Ishikawa (cell line): ENCODE results near the gene CYBA.

Experiments
- CEBPB ChIP-seq: IDR thresholded peaks from 2 replicates; pipeline ENCODE4 v1.6.1; 2012
- CREB1 ChIP-seq: IDR thresholded peaks from 2 replicates; pipeline ENCODE4 v1.6.1; 2012; ENCODE audit warnings: low read depth
- EGR1 ChIP-seq: IDR thresholded peaks from 2 replicates; pipeline ENCODE4 v1.6.1; 2012
- EP300 ChIP-seq: IDR thresholded peaks from 2 replicates; pipeline ENCODE4 v1.6.1; 2012; ENCODE audit warnings: borderline replicate concordance
- FOXM1 ChIP-seq: IDR thresholded peaks from 2 replicates; pipeline ENCODE4 v1.6.1; 2012; ENCODE audit warnings: low read depth, borderline replicate concordance
- MAX ChIP-seq: IDR thresholded peaks from 2 replicates; pipeline ENCODE4 v1.6.1; 2012
- NFIC ChIP-seq: IDR thresholded peaks from 2 replicates; pipeline ENCODE4 v1.6.1; 2012
- RAD21 ChIP-seq: IDR thresholded peaks from 2 replicates; pipeline ENCODE4 v1.6.1; 2012; ENCODE audit warnings: low read depth
- REST ChIP-seq: IDR thresholded peaks from 2 replicates; pipeline ENCODE4 v1.6.1; 2012; ENCODE audit warnings: low read depth, mild to moderate bottlenecking
- TAF1 ChIP-seq: IDR thresholded peaks from 2 replicates; pipeline ENCODE4 v1.6.1; 2012; ENCODE audit warnings: low read depth, mild to moderate bottlenecking
- TCF12 ChIP-seq: IDR thresholded peaks from 2 replicates; pipeline ENCODE4 v1.6.1; 2012; ENCODE audit warnings: low read depth
- TEAD4 ChIP-seq: IDR thresholded peaks from 2 replicates; pipeline ENCODE4 v1.6.1; 2012
- USF1 ChIP-seq: IDR thresholded peaks from 2 replicates; pipeline ENCODE4 v1.6.1; 2012
- YY1 ChIP-seq: IDR thresholded peaks from 2 replicates; pipeline ENCODE4 v1.6.1; 2012; ENCODE audit warnings: low read depth
- ZBTB7A ChIP-seq: IDR thresholded peaks from 2 replicates; pipeline ENCODE4 v1.6.1; 2012; ENCODE audit warnings: low read depth

Gene CYBA

GRCh38 chr16:88681084-88681680 lies 30.3 kb upstream of the CYBA start:
- peak; percentile 39; the same call in 1 of the 2 replicates for TF ChIP-seq RAD21
- no peak for TF ChIP-seq EP300

GRCh38 chr16:88680554-88681083 lies 29.8 kb upstream of the CYBA start:
- no peak for TF ChIP-seq CREB1
- no peak for TF ChIP-seq TEAD4
- no peak for TF ChIP-seq MAX
- no peak for TF ChIP-seq ZBTB7A
- TF ChIP-seq NFIC: no peak
- no peak for TF ChIP-seq FOXM1

GRCh38 chr16:88678224-88678979 lies 27.5 kb upstream of the CYBA start:
- no peak for TF ChIP-seq USF1
- TF ChIP-seq EGR1: no peak
- no peak for TF ChIP-seq CEBPB
- no peak for TF ChIP-seq TAF1
- TF ChIP-seq RAD21: no peak
- no peak for TF ChIP-seq NFIC
- no peak for TF ChIP-seq FOXM1

- no peak for TF ChIP-seq CREB1
- TF ChIP-seq CEBPB: no peak
- TF ChIP-seq EP300: no peak
- TF ChIP-seq ZBTB7A: no peak
- no peak for TF ChIP-seq REST
- no peak for TF ChIP-seq TEAD4
- no peak for TF ChIP-seq NFIC
- no peak for TF ChIP-seq TAF1
- TF ChIP-seq EGR1: no peak
- TF ChIP-seq FOXM1: no peak
- TF ChIP-seq MAX: no peak
- TF ChIP-seq RAD21: no peak
- no peak for TF ChIP-seq USF1
- no peak for TF ChIP-seq YY1
- no peak for TF ChIP-seq TCF12
Measured at GRCh38 chr16:88677721-88678120, 26.9 kb upstream of the CYBA start.

GRCh38 chr16:88676502-88677242 lies 25.8 kb upstream of the CYBA start:
- TF ChIP-seq RAD21 (no peak), TAF1 (no peak), REST (no peak), YY1 (no peak), EP300 (no peak), MAX (no peak), CREB1 (no peak), EGR1 (no peak), USF1 (no peak), NFIC (no peak), FOXM1 (no peak), ZBTB7A (no peak), TEAD4 (no peak), CEBPB (no peak), TCF12 (no peak)
